Measurements from ENCODE around the gene TXNDC8. TPM values are rescaled to one million over a fixed set of nuclear protein-coding genes. Genes with fewer than 3 reads are reported as not detected.

The TXNDC8 gene
- polyA plus RNA-seq, 1 donor from 2014 or later = not detected

GRCh38 chr9:110356639-110357395 lies 19.2 kb upstream of the TXNDC8 start:
- no peaks in the 10 kb centered on the region for H3K9me3 ChIP-seq (ENCODE audit: low read length)

GRCh38 chr9:110355911-110356310 lies 18.2 kb upstream of the TXNDC8 start:
- Histone ChIP-seq H3K79me2 (replicated peaks; ENCODE audit: insufficient read depth, low read length) (no peaks in the 10 kb centered on the region), H3K9me3 (ENCODE audit: low read length) (no peaks in the 10 kb centered on the region), H3F3A (ENCODE audit: insufficient read depth, low read length, poor library complexity, severe bottlenecking) (no peaks in the 10 kb centered on the region), H3K27ac (ENCODE audit: low read length) (no peak overlapping the region), H3K27me3 (ENCODE audit: insufficient read depth, low read depth, low read length) (no peaks in the 10 kb centered on the region), H3K4me3 (ENCODE audit: low read length) (no peak overlapping the region), H3K4me2 (ENCODE audit: low read length) (no peak overlapping the region), H4K20me1 (ENCODE audit: insufficient read depth) (no peaks in the 10 kb centered on the region), H3K9ac (ENCODE audit: low read length) (no peak overlapping the region), H3K9me2 (ENCODE audit: insufficient read depth, low read length) (no peaks in the 10 kb centered on the region), H3K36me3 (ENCODE audit: insufficient read depth, low read length) (no peaks in the 10 kb centered on the region), H2AFZ (ENCODE audit: low read depth, low read length) (no peak overlapping the region)
- TF ChIP-seq POLR2AphosphoS5 (IDR thresholded peaks at IDR 0.05) (no peak), MXI1 (conservative IDR thresholded peaks at IDR 0.05; ENCODE audit: poor library complexity, severe bottlenecking) (no peak), RAD21 (conservative IDR thresholded peaks at IDR 0.05) (no peak), TAF1 (IDR thresholded peaks at IDR 0.05; ENCODE audit: low read depth) (no peak), EZH2 (IDR thresholded peaks at IDR 0.05; ENCODE audit: borderline replicate concordance, insufficient read depth, low read length, poor library complexity, severe bottlenecking) (no peak), EP300 (conservative IDR thresholded peaks at IDR 0.05; ENCODE audit: poor library complexity, severe bottlenecking) (no peak), SMC3 (conservative IDR thresholded peaks at IDR 0.05; ENCODE audit: poor library complexity) (no peak)
- TF ChIP-seq, protein P1, sequence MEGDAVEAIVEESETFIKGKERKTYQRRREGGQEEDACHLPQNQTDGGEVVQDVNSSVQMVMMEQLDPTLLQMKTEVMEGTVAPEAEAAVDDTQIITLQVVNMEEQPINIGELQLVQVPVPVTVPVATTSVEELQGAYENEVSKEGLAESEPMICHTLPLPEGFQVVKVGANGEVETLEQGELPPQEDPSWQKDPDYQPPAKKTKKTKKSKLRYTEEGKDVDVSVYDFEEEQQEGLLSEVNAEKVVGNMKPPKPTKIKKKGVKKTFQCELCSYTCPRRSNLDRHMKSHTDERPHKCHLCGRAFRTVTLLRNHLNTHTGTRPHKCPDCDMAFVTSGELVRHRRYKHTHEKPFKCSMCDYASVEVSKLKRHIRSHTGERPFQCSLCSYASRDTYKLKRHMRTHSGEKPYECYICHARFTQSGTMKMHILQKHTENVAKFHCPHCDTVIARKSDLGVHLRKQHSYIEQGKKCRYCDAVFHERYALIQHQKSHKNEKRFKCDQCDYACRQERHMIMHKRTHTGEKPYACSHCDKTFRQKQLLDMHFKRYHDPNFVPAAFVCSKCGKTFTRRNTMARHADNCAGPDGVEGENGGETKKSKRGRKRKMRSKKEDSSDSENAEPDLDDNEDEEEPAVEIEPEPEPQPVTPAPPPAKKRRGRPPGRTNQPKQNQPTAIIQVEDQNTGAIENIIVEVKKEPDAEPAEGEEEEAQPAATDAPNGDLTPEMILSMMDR (IDR thresholded peaks at IDR 0.05; ENCODE audit: poor library complexity, severe bottlenecking) = no peak

More at GRCh38 chr9:110356639-110357395, 19.2 kb upstream of the TXNDC8 start:
- TF ChIP-seq REST (IDR thresholded peaks at IDR 0.05; ENCODE audit: borderline replicate concordance) (no peak), POLR2AphosphoS5 (IDR thresholded peaks at IDR 0.05) (no peak), EP300 (conservative IDR thresholded peaks at IDR 0.05; ENCODE audit: poor library complexity, severe bottlenecking) (no peak), SMC3 (conservative IDR thresholded peaks at IDR 0.05; ENCODE audit: poor library complexity) (no peak), MXI1 (conservative IDR thresholded peaks at IDR 0.05; ENCODE audit: poor library complexity, severe bottlenecking) (no peak)
- TF ChIP-seq, protein P1 (IDR thresholded peaks at IDR 0.05; ENCODE audit: poor library complexity, severe bottlenecking) = no peak
- Histone ChIP-seq H3K27me3 (ENCODE audit: insufficient read depth, low read depth, low read length) (no peaks in the 10 kb centered on the region), H4K20me1 (ENCODE audit: insufficient read depth) (no peaks in the 10 kb centered on the region), H3K9me2 (ENCODE audit: insufficient read depth, low read length) (no peaks in the 10 kb centered on the region), H3K27ac (ENCODE audit: low read length) (no peak overlapping the region), H3K4me3 (ENCODE audit: low read length) (no peak overlapping the region), H3K9ac (ENCODE audit: low read length) (no peak overlapping the region), H3K36me3 (ENCODE audit: insufficient read depth, low read length) (no peaks in the 10 kb centered on the region), H2AFZ (ENCODE audit: low read depth, low read length) (no peak overlapping the region), H3F3A (ENCODE audit: insufficient read depth, low read length, poor library complexity, severe bottlenecking) (no peaks in the 10 kb centered on the region), H3K79me2 (replicated peaks; ENCODE audit: insufficient read depth, low read length) (no peaks in the 10 kb centered on the region), H3K4me2 (ENCODE audit: low read length) (no peak overlapping the region)

Data from neural cell (in vitro differentiated cells).